ENCODE data around the gene ECI1.

DNA sequence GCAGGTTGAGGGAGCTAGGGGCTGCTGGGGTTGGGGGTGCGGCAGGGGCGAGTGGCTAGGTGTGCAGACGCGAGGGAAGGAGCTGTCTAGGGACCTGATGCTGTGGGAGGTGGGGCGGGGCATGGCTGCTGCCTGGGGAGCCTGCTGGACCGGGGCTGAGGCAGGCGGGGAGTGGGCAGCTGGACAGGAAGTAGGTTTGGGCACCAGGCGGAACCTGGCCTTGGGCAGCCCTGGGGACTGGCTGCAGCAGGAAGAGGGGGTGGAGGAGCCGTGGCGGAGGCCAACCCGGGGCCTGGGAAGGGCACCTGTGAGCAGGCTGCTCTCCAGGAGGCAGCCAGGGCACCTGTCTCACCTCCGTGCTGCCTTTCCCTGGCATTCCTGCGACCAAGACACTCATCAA, 21.0 kb downstream of the ECI1 start:
- TF ChIP-seq CTCF (conservative IDR thresholded peaks at IDR 0.05; ENCODE audit: low read depth, low read length) (no peak), EZH2 (IDR thresholded peaks at IDR 0.05; ENCODE audit: low read length, unreplicated experiment) (no peak), EZH2phosphoT487 (IDR thresholded peaks at IDR 0.05; ENCODE audit: borderline replicate concordance, low read length) (no peak)
